NCI-H1436 (cell line): ENCODE results near the gene ARHGAP26.

ENCODE experiments used
- DNase-seq: peaks from one replicate; lab custom pipeline; 2025; lab: John Stamatoyannopoulos, UW

ARHGAP26 gene

DNA sequence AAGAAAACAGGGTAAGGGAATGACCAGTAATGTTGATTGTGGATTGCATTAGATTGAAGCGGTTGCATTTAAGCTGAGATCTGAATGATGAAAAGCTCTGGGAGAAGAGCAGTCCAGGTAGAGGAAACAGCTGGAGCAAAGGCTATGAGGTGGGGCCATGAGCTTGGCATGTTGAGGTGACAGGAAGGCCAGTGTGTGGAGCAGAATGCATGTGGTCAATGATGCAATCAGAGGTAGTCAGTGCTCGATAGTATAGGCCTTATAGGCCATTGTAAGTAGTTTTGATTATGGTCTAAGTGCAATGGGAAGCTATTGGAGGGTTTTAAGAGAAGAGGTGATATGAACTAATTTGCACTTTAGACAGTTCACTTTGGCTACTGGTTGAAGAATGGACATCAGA is 270.4 kb downstream of the ARHGAP26 start:
- no peak for DNase-seq

DNA sequence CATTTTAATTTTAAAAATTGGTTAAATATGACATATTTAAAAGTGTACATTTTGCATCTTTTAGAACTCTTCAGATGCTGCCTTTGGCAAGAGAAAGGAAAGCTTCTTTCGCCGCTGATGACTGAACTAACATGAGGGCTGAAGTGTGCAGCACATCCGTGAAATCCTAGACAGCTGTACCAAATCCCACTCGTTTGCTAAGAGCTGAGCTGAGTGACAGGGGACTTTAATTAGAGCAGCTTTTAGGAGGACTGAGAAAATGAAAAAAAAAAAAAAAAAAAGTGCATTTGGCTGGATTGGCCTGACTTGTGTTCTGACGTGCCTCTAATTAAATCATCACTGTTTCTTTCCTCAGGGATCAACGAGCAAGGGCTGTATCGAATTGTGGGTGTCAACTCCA is 271.3 kb downstream of the ARHGAP26 start:
- DNase-seq: no peak

GRCh38 chr5:143041972-143042770 is 272.0 kb downstream of the ARHGAP26 start:
- no peak for DNase-seq

- DNase-seq: no peak
Observed at GRCh38 chr5:143044265-143044664, 274.1 kb downstream of the ARHGAP26 start.

- no peak for DNase-seq
Observed at GRCh38 chr5:143045062-143045461, 274.9 kb downstream of the ARHGAP26 start.

- DNase-seq: no peak
Observed at GRCh38 chr5:143046314-143046713, 276.1 kb downstream of the ARHGAP26 start.

DNA sequence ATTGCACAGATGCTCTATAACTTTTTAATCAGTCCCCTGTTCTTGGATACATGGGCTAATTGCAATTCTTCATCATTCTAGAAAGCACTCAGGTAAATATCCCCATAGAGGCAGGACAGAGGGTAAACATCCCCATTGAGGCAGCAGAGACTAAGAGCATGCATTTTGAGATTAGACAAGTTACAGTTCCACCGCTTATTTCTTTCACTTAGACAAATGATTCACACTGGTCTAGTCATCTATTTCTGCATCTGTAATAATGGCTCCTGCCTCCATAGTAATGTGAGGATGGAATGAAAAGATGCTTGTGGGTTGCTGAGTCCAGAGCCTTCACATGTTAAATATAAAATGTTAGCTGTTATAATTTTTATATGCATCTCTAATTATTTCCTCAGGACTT is 276.9 kb downstream of the ARHGAP26 start:
- DNase-seq: no peak

DNA sequence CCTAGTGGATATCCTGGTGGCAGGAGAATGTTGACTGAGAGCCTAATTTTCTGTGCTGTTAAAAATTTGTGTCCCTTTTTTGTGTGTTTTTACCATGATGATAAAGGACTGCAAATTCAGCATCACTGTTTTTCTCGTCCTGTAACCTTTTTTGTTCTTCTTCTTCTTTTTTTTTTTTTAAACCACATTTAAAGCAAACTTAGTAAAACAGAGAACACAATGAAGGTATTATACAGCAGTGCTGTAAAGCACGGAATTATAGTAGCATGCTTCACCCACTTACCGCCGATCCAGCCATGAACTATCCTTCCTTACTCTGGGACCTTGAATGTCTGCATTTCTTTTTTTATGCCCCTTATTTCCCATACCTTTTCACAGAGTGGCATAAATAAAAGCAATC is 280.0 kb downstream of the ARHGAP26 start:
- no peak for DNase-seq

DNA sequence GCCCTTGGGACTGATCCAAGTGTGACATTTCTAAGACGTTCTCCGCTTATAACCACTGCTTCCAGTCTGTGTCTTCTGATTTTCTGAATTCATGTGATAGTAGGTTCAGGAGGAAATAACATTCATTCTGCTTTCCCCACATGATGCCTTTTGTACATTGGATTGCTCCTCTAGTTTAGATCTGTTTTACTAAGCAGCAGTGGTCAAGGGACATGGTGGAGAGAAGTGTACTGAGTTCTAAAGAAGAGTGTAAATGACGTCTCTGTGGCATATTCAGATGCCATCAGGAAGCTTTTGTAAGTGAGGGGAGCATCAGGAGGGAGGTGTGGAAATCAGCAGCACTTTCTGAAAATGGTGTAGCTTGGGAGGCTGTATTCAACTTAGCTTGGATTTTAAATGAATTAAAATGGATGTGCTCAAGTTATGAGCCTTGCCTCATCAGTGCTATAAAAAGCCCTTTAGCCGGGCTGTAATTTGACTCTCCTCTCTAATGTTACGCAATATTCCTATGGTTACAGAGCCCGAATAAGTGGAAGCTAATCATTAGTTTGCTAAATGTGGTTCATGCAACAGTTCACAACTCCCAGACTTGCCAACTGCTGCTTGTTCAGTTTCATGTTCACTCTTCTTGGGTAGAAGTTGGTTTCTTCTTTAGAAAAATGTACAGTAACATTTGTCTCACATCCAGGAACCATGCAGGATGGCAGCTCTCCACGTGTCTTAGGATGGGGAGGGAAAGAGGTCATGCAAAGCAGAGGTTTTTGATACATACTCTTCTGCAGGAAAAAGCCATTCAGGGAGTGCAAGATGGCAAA is 281.3 kb downstream of the ARHGAP26 start:
- DNase-seq: peak; percentile 80

- no peak for DNase-seq
Observed at GRCh38 chr5:143052967-143053682, 282.9 kb downstream of the ARHGAP26 start.

DNA sequence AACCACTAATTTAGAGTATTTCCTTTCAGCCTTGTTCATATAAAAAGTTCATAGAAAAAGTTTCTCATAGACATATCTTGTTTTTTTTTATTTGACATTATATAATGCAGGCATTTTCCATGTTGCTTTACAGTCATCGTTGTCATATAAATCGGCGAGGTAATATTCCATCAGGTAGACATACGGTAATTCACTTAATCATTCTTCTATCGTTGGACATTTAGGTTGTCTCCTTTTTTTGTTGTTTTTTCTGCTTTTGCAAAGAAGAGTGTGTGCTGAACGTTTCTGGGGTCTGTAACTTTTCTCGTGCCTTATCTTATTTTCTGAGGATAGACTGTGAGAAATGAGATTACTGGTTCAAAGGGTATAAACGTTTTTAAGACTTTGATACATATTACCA is 283.6 kb downstream of the ARHGAP26 start:
- no peak for DNase-seq

- no peak for DNase-seq
Observed at GRCh38 chr5:143054480-143054941, 284.3 kb downstream of the ARHGAP26 start.

DNA sequence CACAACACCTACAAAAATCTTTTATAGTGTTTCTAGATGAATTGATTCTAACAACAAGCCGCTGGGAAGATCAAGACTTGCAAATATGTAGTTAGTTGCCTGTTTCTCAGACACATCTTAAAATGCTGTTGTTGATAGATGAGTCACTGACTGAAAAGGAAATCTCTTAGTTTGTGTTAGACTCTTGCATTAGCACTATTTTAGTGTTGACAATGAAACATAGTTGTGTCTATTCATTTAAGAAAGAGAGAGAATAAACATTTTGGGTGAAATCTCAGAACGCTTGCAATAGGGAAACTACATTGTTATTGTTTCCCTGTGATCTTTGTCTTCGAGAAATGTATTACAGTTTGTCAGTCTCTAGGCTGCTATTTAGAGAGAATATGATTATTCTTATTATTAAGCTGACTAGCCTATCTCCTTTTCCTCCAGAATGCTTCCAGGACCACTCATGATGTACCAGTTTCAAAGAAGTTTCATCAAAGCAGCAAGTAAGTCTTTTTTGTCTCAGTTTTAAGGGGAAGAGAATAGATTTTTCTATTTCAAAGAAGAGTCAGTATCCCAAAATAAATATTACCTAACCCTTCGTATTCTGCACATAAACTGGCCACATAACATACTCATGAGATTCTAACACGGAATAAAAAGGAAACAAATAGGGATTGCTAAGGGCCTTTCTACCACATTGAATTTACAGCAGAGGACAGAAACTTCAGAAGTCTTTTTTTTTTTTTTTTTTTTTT is 285.6 kb downstream of the ARHGAP26 start:
- no peak for DNase-seq

GRCh38 chr5:143056339-143056704 is 286.1 kb downstream of the ARHGAP26 start:
- DNase-seq: no peak

DNA sequence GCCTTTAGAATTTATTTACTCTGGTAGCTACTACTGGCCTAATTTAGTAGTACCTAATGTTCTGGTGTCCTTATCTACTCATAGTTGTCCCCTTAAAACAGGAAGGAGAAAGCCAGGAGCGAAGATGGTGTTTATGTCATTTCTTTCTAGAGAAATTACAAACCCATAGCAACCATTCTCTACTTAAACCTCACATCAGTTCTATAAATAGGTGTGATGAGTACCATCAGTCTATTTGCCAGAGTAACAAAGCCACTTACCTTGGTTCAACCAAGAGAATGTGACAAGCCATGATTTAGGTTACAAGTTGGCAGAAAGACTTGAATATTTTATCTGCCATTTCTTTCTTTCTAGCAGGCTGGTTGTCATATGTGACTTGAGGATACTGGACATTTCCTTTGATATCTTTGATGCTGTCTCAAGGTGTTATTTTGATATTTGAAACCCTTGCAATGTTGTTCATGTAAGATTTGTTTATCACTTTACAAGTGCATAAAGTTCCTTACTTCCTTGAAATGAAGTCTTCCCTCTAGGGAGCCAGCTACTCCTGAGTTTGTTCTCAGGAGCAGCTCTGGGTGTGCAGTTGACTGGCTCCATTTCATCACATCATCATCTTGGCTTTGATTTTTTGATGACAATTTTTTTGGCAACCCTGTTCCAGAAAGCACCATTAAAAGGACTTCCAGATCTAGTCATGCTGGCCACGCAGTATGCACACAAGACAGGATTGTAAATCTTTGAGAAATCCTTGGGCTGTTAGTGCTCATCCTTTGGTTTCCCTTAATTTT is 286.8 kb downstream of the ARHGAP26 start:
- no peak for DNase-seq

DNA sequence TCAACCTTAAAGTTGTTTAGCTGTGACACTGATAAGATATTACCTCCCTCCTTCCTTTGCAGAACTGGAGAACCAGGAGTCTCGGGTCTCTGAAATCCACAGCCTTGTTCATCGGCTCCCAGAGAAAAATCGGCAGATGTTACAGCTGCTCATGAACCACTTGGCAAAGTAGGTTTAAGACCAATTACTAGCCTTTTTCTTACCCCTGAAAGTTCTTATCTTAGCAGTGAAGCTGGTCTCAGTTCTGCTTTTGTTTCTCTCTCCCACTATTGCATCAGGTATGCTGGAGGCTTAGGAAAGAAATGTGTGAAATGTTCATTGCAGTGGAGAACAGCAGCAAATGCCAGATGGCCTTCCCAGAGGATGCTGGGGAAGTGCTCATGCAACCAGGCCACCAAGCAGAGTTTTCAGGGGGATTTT is 287.4 kb downstream of the ARHGAP26 start:
- DNase-seq: no peak

- no peak for DNase-seq
Observed at GRCh38 chr5:143059355-143059754, 289.2 kb downstream of the ARHGAP26 start.

GRCh38 chr5:143059976-143060765 is 290.0 kb downstream of the ARHGAP26 start:
- DNase-seq: no peak

- DNase-seq: no peak
Observed at GRCh38 chr5:143061161-143061945, 291.2 kb downstream of the ARHGAP26 start.
